Nephron (organoid): ENCODE data around the gene MDP1.

ENCODE experiments used
- H3K27ac Mint-ChIP-seq, 3 experiments: 2 replicates each; pipeline ENCODE4 v1.8.0; 2020; ENCODE audit warnings: mixed read lengths in 3 of 3, mild to moderate bottlenecking in 2 of 3, moderate library complexity in 1 of 3
- H3K27me3 Mint-ChIP-seq: 2 replicates; pipeline ENCODE4 v1.8.0; 2021; ENCODE audit warnings: low read depth, mild to moderate bottlenecking, moderate library complexity, mixed read lengths
- H3K36me3 Mint-ChIP-seq: 2 replicates; pipeline ENCODE4 v1.8.0; 2020; ENCODE audit warnings: low read depth, mixed read lengths
- H3K4me1 Mint-ChIP-seq: 2 replicates; pipeline ENCODE4 v1.8.0; 2020; ENCODE audit warnings: mixed read lengths
- H3K4me3 Mint-ChIP-seq, 3 experiments: 2 replicates each; pipeline ENCODE4 v1.8.0; 2020; ENCODE audit warnings: mild to moderate bottlenecking in 3 of 3, mixed read lengths in 3 of 3, moderate library complexity in 2 of 3
- H3K9me3 Mint-ChIP-seq: 2 replicates; pipeline ENCODE4 v1.8.0; 2020; ENCODE audit warnings: mixed read lengths
- CTCF ChIP-seq, 3 experiments: fragments of 200-600 bp; sonication (generic); IDR thresholded peaks; one replicate each; pipeline ENCODE4 v1.5.0; 2021; ENCODE audit warnings: antibody characterized with exemption in 3 of 3; ENCODE audit not compliant: unreplicated experiment in 3 of 3

MDP1 gene

GRCh38 chr14:24261256-24261968 is 45.5 kb upstream of the MDP1 start:
- no peaks in the 10 kb centered on the region for H3K36me3 Mint-ChIP-seq
- H3K9me3 Mint-ChIP-seq, result no peaks in the 10 kb centered on the region
- H3K27me3 Mint-ChIP-seq, result no peaks in the 10 kb centered on the region
- H3K4me1 Mint-ChIP-seq, result peaks cover 4% of the 10 kb centered on the region
- no peak overlapping the region for H3K27ac Mint-ChIP-seq
- no peak for TF ChIP-seq CTCF (IDR thresholded peaks at IDR 0.05; ENCODE audit: unreplicated experiment in 3 of 3)
- no peak overlapping the region for H3K4me3 Mint-ChIP-seq

- H3K4me1 Mint-ChIP-seq, result peaks cover 4% of the 10 kb centered on the region
- no peak overlapping the region for H3K27ac Mint-ChIP-seq
- no peaks in the 10 kb centered on the region for H3K36me3 Mint-ChIP-seq
- no peak overlapping the region for H3K4me3 Mint-ChIP-seq
- H3K9me3 Mint-ChIP-seq, result no peaks in the 10 kb centered on the region
- TF ChIP-seq CTCF (IDR thresholded peaks at IDR 0.05; ENCODE audit: unreplicated experiment in 3 of 3), result no peak
- H3K27me3 Mint-ChIP-seq, result no peaks in the 10 kb centered on the region
Observed at GRCh38 chr14:24260780-24261157, 44.9 kb upstream of the MDP1 start.

- Mint-ChIP-seq H3K9me3 (no peaks in the 10 kb centered on the region), H3K27me3 (no peaks in the 10 kb centered on the region), H3K27ac (no peak overlapping the region), H3K4me1 (peaks cover 4% of the 10 kb centered on the region), H3K36me3 (no peaks in the 10 kb centered on the region), H3K4me3 (no peak overlapping the region)
- TF ChIP-seq CTCF (IDR thresholded peaks at IDR 0.05; ENCODE audit: unreplicated experiment in 3 of 3), result no peak
Observed at GRCh38 chr14:24260026-24260779, 44.3 kb upstream of the MDP1 start.

GRCh38 chr14:24259282-24260025 is 43.6 kb upstream of the MDP1 start:
- Mint-ChIP-seq H3K36me3 (no peaks in the 10 kb centered on the region), H3K9me3 (no peaks in the 10 kb centered on the region), H3K27ac (no peak overlapping the region), H3K27me3 (no peaks in the 10 kb centered on the region), H3K4me3 (no peak overlapping the region), H3K4me1 (peaks cover 4% of the 10 kb centered on the region)
- TF ChIP-seq CTCF (IDR thresholded peaks at IDR 0.05; ENCODE audit: unreplicated experiment in 3 of 3), result no peak

- Mint-ChIP-seq H3K4me1 (peaks cover 4% of the 10 kb centered on the region), H3K9me3 (no peaks in the 10 kb centered on the region), H3K27me3 (no peaks in the 10 kb centered on the region), H3K27ac (no peak overlapping the region), H3K36me3 (no peaks in the 10 kb centered on the region), H3K4me3 (no peak overlapping the region)
- no peak for TF ChIP-seq CTCF (IDR thresholded peaks at IDR 0.05; ENCODE audit: unreplicated experiment in 3 of 3)
Observed at GRCh38 chr14:24258548-24259265, 42.8 kb upstream of the MDP1 start.
